KMS-11 (cell line): ENCODE data around the gene PKD1.
"Not testable (repeated sequence)": the region's sequence is repeated elsewhere in the genome, so short reads cannot be mapped to it uniquely, and the experiment has no call there.

ENCODE experiments used
- H2AFZ ChIP-seq: fragments of 200-600 bp; sonication (generic); 2 replicates; pipeline ENCODE4 v1.6.1; 2016; ENCODE audit warnings: antibody characterized with exemption, mixed run types, low read depth
- H3K27ac ChIP-seq: fragments of 200-600 bp; sonication (generic); 2 replicates; pipeline ENCODE4 v1.6.1; 2016; ENCODE audit warnings: mild to moderate bottlenecking, mixed run types
- H3K27me3 ChIP-seq: fragments of 200-600 bp; sonication (generic); 2 replicates; pipeline ENCODE4 v1.6.1; 2017; ENCODE audit warnings: mild to moderate bottlenecking, low read depth, mixed run types, moderate library complexity; ENCODE audit not compliant: insufficient read depth
- H3K36me3 ChIP-seq: fragments of 200-600 bp; sonication (generic); 2 replicates; pipeline ENCODE4 v1.6.1; 2017; ENCODE audit warnings: mild to moderate bottlenecking, mixed run types; ENCODE audit not compliant: insufficient read depth
- H3K4me1 ChIP-seq: fragments of 200-600 bp; sonication (generic); 2 replicates; pipeline ENCODE4 v1.6.1; 2016; ENCODE audit warnings: mild to moderate bottlenecking, low read depth, mixed run types; ENCODE audit not compliant: poor library complexity, severe bottlenecking
- H3K4me2 ChIP-seq: fragments of 200-600 bp; sonication (generic); 2 replicates; pipeline ENCODE4 v1.7.0; 2016; ENCODE audit warnings: mild to moderate bottlenecking, mixed run types
- H3K4me3 ChIP-seq: fragments of 200-600 bp; sonication (generic); IDR thresholded peaks from 2 replicates; pipeline ENCODE4 v1.6.1; 2017; ENCODE audit warnings: low read depth, low read length, mixed read lengths; ENCODE audit not compliant: insufficient read depth
- H3K79me2 ChIP-seq: fragments of 200-600 bp; sonication (generic); 2 replicates; pipeline ENCODE4 v1.6.1; 2016; ENCODE audit warnings: low read depth, mixed run types; ENCODE audit not compliant: insufficient read depth
- H3K9ac ChIP-seq: fragments of 200-600 bp; sonication (generic); 2 replicates; pipeline ENCODE4 v1.6.1; 2016; ENCODE audit warnings: mild to moderate bottlenecking, mixed run types
- H4K20me1 ChIP-seq: fragments of 200-600 bp; sonication (generic); 2 replicates; pipeline ENCODE4 v1.6.1; 2016; ENCODE audit warnings: mild to moderate bottlenecking, mixed run types; ENCODE audit not compliant: insufficient read depth
- CTCF ChIP-seq: fragments of 200-600 bp; sonication (generic); conservative IDR thresholded peaks from 2 replicates; pipeline ENCODE4 v1.6.1; 2017; ENCODE audit warnings: low read depth, mild to moderate bottlenecking, antibody characterized with exemption, low read length, moderate library complexity, mixed read lengths

Gene PKD1

GRCh38 chr16:2143878-2144485 lies 8.3 kb upstream of the PKD1 start:
- H3K4me1 ChIP-seq, result peaks cover 21% of the 10 kb centered on the region
- no peak overlapping the region for H3K9ac ChIP-seq
- H3K27me3 ChIP-seq, result no peaks in the 10 kb centered on the region
- no peaks in the 10 kb centered on the region for H3K79me2 ChIP-seq
- no peaks in the 10 kb centered on the region for H4K20me1 ChIP-seq
- no peaks in the 10 kb centered on the region for H3K36me3 ChIP-seq
- H3K4me2 ChIP-seq, result no peak overlapping the region
- no peak overlapping the region for H2AFZ ChIP-seq
- TF ChIP-seq CTCF, result no peak
- no peak overlapping the region for H3K4me3 ChIP-seq
- H3K27ac ChIP-seq, result no peak overlapping the region

- H3K4me1 ChIP-seq, result peaks cover 17% of the 10 kb centered on the region
- no peaks in the 10 kb centered on the region for H4K20me1 ChIP-seq
- no peak overlapping the region for H3K27ac ChIP-seq
- no peaks in the 10 kb centered on the region for H3K36me3 ChIP-seq
- H3K27me3 ChIP-seq, result no peaks in the 10 kb centered on the region
- no peak for TF ChIP-seq CTCF
- no peak overlapping the region for H3K9ac ChIP-seq
- H3K4me2 ChIP-seq, result no peak overlapping the region
- no peak overlapping the region for H3K4me3 ChIP-seq
- H3K79me2 ChIP-seq, result no peaks in the 10 kb centered on the region
- no peak overlapping the region for H2AFZ ChIP-seq
Measured at GRCh38 chr16:2142942-2143877, 7.5 kb upstream of the PKD1 start.

GRCh38 chr16:2135071-2135470 lies 627 bp downstream of the PKD1 start:
- H2AFZ ChIP-seq, H3K79me2 ChIP-seq, H3K27ac ChIP-seq, H3K9ac ChIP-seq, H3K27me3 ChIP-seq, H3K36me3 ChIP-seq, H4K20me1 ChIP-seq, H3K4me3 ChIP-seq: not testable (repeated sequence)
- 0 out of 2 replicates have a peak overlapping the region, but pooled peaks have one; percentile 39 for H3K4me2 ChIP-seq
- peaks cover 11% of the 10 kb centered on the region for H3K4me1 ChIP-seq

GRCh38 chr16:2133797-2134196 lies 1.9 kb downstream of the PKD1 start:
- not testable (repeated sequence) for H3K36me3 ChIP-seq, H3K27me3 ChIP-seq, H3K4me3 ChIP-seq, H2AFZ ChIP-seq, H3K27ac ChIP-seq, H3K9ac ChIP-seq, H4K20me1 ChIP-seq, H3K4me2 ChIP-seq, H3K79me2 ChIP-seq
- H3K4me1 ChIP-seq, result peaks cover 19% of the 10 kb centered on the region

- H3K79me2 ChIP-seq, result peaks cover 13% of the 10 kb centered on the region
- H3K4me2 ChIP-seq, H3K4me3 ChIP-seq, H3K9ac ChIP-seq, H4K20me1 ChIP-seq, H3K27ac ChIP-seq, H2AFZ ChIP-seq, H3K36me3 ChIP-seq, H3K27me3 ChIP-seq: not testable (repeated sequence)
- peaks cover 22% of the 10 kb centered on the region for H3K4me1 ChIP-seq
Measured at GRCh38 chr16:2129890-2130447, 5.7 kb downstream of the PKD1 start.

GRCh38 chr16:2129251-2129650 lies 6.4 kb downstream of the PKD1 start:
- Histone ChIP-seq H3K79me2 (peaks cover 13% of the 10 kb centered on the region), H3K9ac (peak overlapping the region; percentile 57; the same call in 1 of the 2 replicates), H3K4me1 (peaks cover 22% of the 10 kb centered on the region), H3K4me2 (peak overlapping the region; percentile 85), H3K27ac (peak overlapping the region; percentile 89)
- H4K20me1 ChIP-seq, H3K27me3 ChIP-seq, H2AFZ ChIP-seq, H3K4me3 ChIP-seq, H3K36me3 ChIP-seq: not testable (repeated sequence)

- not testable (repeated sequence) for H4K20me1 ChIP-seq, H3K4me3 ChIP-seq, H3K36me3 ChIP-seq, H3K27me3 ChIP-seq, H3K27ac ChIP-seq, H3K9ac ChIP-seq, H2AFZ ChIP-seq, H3K4me2 ChIP-seq
- H3K4me1 ChIP-seq, result peaks cover 22% of the 10 kb centered on the region
- peaks cover 13% of the 10 kb centered on the region for H3K79me2 ChIP-seq
Measured at GRCh38 chr16:2127630-2128280, 7.9 kb downstream of the PKD1 start.

GRCh38 chr16:2126928-2127556 lies 8.7 kb downstream of the PKD1 start:
- not testable (repeated sequence) for H4K20me1 ChIP-seq, H3K4me2 ChIP-seq, H3K27ac ChIP-seq, H2AFZ ChIP-seq, H3K36me3 ChIP-seq, H3K4me3 ChIP-seq, H3K27me3 ChIP-seq, H3K9ac ChIP-seq
- peaks cover 11% of the 10 kb centered on the region for H3K79me2 ChIP-seq
- peaks cover 22% of the 10 kb centered on the region for H3K4me1 ChIP-seq
